CD4-positive, alpha-beta T cell treated with Interleukin-2 at 100 ng/mL for 4 hours (primary cell): ENCODE results near the gene NAGS.
"Not testable (repeated sequence)": the region's sequence is repeated elsewhere in the genome, so short reads cannot be mapped to it uniquely, and the experiment has no call there.

Experiments
- DNase-seq: peaks from one replicate; pipeline ENCODE4 v3.0.0-alpha.2; 2020; ENCODE audit warnings: low spot score

NAGS gene

DNA sequence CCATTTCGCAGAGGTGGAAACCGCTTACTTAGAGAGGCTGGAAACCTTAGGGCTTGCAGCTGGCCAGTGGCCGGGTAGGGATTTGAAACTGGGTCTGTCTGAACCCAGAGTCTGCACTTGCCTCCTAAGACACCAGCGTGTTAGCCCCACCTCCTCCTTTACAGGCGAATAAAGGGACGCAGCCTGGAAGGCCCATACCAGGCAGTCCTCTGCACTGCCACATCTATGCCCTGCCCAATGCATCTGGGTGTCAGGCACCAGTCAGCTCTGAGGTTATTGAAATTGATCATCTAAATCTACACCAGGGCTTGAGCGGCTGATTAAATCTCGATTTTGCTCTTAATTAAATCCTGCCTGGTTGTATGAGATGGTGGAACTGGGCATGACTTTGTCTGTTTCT is 19.9 kb upstream of the NAGS start:
- DNase-seq = no peak

- DNase-seq = no peak
These were observed 18.0 kb upstream of the NAGS start for GRCh38 chr17:43986225-43986981.

DNA sequence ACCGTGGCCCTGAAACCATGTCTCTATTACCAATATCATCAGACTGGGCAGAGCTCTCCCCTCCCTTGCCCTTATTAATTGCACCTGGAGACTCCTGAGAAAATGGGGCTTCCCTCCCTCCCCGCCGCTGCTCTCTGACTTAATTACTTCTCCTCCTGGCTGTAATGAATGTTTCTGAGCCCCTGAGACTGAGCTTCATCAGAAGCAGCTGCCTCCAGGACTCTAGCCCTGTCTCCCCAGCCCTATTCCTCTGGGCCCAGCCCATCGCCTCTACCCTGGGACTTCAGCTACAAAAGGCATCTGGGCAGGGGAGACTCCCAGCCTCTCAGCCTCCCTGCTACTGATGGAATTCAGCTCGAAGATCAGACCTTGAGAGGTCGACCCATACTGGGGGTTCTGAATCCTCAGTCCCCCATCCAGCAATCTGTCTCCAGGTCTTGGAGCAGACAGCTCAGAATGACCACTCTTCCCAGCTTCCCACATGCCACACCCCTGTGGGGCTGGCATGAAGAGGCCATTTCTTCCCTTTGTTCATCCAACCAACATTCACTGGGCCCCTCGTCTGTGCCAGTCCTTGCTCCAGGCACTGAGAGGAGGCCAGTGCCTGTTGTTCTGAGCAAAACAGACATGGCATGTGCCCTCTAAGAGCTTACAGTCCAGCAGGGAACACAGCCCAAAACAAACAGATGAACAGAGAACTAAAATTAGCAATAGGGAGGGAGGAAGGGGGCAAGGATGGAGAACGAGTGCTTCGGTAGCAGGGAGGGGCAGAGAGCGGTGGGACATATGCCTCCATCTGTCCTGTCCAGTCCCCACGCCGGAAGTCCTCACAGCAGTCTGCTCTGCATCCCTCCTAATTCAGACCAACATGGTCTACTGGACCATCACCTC is 17.0 kb upstream of the NAGS start:
- no peak for DNase-seq

- no peak for DNase-seq
These were observed 16.1 kb upstream of the NAGS start for GRCh38 chr17:43988301-43988700.

GRCh38 chr17:43992641-43993040 is 11.8 kb upstream of the NAGS start:
- no peak for DNase-seq

DNA sequence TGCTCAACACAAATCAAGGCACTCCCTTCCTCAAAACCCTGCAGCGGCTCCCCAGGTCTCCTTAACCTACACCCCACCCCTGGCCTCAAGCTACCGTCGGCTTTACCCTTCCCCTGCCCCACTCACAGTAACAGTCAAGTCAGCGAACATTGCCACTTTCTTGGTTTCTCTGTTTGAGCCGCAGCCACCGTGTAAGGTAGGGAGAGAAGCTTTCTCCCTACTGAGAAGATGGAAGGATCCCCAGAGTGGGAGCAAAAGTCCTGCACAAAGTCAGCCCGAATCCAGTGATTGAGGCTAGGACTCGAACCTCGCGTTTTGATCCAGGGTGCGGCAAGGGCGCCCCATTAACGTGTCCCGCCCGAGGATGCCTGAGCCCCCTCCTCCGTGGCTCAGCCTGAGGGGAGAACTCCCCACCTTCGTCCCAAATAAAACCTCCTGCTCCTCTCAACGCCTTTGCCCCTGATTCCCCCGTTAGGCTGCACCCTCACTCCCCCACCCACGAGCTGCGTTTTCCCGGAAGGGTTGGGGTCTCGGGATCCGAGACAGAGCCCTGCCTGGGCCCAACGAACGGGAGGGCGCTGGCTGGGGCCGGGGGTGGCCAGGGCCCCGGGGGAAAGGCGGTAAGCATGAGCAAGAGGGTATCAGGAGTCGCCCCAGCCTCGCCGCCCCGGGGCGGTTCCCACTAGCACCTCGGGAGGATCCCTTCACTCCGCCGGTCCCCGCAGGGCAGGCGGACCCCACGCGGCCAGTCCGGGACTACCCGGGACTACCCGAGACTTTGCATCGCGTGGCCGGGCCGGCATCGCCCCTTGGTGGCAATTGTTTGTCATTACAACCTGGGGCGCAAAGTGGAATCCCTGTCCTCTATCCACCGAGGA is 9.9 kb upstream of the NAGS start:
- peak; percentile 65 for DNase-seq

- DNase-seq = no peak
These were observed 9.3 kb upstream of the NAGS start for GRCh38 chr17:43995150-43995471.

GRCh38 chr17:43997180-43997579 is 7.2 kb upstream of the NAGS start:
- DNase-seq = not testable (repeated sequence)

GRCh38 chr17:43998552-43998951 is 5.9 kb upstream of the NAGS start:
- DNase-seq = no peak

- DNase-seq = no peak
These were observed 5.4 kb upstream of the NAGS start for GRCh38 chr17:43999024-43999423.

DNA sequence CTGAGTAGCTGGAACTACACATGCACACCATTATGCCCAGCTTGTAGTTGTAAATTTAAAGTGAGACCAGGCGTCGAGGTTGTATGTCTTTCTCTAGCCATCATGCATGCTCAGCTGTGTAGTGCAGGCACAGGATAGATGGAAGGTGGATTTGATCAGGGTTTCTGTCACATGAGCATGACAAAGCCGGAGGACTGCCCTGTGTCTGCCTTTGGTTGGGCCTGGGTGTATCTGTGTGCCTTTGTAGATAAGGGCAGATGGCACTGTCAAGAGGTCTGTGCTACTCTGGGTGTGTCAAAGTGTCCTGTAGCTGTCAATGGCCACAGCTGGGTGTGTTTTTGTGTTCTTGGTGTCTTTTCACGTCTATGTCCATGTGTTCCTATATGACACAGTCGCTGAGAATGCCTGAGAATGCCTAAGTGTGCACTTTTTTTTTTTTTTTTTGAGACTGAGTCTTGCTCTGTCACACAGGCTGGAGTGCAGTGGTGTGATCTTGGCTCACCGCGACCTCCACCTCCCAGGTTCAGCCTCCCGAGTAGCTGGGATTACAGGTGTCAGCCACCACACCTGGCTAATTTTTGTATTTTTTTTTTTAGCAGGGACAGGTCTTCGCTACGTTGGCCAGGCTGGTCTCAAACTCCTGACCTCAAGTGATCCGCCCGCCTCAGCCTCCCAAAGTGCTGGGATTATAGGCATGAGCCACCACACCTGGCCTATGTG is 4.1 kb upstream of the NAGS start:
- no peak for DNase-seq

DNA sequence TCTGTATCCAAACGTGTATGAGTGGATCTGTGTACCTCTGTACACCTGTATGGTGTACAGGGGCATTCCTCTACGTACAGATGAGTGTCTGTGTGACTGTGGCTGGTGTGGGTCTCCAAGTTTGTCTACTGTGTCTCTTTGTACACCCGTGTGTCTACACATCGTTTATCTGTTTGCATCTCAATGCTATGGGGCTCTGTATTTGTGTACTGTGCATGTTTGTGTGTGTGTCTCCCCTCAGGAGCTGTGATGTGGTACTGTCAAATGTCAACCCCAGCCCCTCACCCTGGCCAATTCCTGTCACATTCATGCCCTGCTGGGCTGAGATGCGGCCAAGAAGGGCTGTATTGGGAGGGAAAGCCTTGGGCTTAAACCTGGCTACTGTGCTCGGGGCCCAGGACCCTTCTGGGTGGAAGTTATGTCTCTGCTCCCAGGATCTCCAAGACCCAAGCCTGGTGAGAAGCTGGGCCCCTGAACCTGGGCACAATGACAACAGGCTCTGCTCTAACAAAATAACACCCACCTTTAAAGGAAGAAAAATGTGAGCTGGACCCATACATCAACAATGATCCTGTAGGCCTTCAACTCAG is 3.5 kb upstream of the NAGS start:
- DNase-seq = no peak

DNA sequence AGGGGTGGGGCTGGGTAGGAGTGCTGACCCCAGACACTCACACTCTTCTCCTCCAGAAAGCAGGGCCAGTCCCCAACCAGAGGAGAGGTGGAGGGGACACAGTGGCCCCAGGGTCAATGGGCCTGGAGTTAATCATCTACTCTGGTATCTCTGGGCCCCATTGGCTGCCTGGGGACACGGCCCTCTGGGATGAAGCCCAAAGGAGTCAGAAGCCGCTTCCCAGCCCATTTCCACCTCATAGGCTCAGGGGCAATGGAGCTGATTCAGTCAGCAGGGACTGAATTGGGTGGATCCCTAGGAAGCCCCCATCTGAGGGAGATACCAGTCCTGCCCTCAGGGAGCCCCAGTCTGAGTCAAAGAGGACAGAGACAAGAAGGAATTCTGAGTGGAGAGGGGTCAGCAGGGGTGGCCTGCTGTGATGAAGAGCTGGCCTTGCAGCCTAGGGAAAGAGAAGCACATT is 2.9 kb upstream of the NAGS start:
- no peak for DNase-seq

DNA sequence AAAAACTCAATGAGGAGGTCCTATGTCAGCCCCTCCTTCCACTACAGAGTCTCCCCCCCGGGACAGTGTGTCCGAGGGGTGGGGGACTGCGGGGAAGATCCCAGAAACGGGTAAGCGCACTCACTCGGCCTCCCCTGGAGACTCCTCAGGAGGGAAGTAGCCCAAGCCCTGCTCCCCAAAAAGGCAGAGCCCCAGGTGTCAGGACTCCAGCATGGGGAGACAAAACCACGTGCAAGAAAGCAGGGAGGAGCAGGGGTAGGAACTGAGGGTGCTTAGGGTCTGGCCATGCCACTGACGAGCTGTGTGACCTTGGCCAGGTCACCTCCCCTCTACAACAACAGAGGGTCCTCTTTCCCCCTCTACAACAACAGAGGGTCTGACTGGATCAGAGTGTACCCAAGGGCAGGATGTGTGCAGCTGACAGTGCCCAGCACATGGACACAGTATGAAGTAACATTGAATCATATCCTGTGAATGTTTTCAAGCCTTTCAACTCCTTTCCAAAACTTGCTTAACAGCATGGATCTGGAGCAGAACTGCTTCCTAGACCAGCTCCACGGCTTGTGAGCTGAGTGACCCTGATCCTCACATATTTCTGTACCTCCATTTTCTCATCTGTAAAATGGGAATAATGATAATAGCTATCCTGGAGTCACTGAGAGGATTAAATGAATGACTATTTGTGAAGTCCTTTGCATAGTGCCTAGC is 2.1 kb upstream of the NAGS start:
- DNase-seq = no peak

DNA sequence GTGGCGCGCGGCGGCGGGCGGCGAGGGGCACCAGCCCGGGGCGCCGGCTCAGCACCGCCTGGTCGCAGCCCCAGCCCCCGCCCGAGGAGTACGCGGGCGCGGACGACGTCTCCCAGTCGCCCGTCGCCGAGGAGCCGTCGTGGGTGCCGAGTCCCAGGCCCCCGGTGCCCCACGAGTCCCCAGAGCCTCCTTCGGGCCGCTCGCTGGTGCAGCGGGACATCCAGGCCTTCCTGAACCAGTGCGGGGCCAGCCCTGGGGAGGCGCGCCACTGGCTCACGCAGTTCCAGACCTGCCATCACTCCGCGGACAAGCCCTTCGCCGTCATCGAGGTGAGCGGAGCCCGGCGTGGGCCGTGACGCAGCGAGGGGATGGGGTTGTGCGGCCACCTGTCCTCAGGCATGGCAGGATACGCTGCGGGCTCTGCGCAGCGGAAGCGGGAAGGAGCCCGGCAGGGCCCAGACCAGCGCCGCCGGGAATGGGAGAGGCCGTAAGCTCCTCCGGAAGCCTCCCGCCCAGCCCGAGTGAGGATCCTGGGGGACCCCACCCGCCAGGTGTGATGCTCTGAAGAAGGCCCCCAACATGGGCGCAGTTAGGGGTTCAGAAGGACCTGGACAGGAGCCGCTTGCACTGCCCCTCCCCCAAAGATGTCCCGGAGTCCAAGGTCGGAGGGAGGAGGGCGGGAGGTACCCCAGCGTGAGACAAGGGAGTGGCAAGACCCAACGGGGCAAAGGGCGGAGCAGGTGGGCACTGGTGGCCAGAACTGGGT is 522 bp downstream of the NAGS start:
- no peak for DNase-seq

DNA sequence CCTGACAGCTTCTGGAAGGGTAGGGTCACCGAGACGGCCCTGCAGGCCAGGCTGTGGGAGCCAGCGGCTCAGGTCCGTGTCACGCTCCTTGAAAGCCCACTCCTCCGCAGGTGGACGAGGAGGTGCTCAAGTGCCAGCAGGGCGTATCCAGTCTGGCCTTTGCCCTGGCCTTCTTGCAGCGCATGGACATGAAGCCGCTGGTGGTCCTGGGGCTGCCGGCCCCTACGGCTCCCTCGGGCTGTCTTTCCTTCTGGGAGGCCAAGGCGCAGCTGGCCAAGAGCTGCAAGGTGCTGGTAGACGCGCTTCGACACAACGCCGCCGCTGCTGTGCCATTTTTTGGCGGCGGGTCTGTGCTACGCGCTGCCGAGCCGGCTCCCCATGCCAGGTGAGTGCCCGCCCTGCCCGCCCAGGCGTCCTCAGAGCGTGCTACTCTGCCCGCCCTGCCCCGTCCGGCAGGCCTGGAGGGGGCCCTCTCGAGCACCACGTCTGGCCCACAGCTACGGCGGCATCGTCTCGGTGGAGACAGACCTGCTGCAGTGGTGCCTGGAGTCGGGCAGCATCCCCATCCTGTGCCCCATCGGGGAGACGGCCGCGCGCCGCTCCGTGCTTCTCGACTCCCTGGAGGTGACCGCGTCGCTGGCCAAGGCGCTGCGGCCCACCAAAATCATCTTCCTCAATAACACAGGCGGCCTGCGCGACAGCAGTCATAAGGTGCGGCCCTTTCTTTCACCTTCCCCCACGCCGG is 1.3 kb downstream of the NAGS start:
- DNase-seq = peak; percentile 35

DNA sequence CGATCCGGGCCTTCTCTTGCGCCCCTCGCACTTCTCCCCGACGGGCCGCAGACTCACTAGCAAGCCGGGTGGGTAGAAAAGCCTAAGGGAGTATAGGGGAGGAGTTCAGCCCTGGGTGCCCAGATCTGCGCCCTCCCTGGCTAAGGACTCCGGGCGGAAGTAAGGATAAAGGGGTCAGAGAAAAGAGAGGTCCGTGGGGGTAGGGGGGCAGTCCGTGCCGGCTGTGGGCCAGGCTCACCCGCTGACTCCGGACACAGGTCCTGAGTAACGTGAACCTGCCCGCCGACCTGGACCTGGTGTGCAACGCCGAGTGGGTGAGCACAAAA is 1.8 kb downstream of the NAGS start:
- no peak for DNase-seq

GRCh38 chr17:44006598-44007345 is 2.4 kb downstream of the NAGS start:
- DNase-seq = peak; percentile 98
